UCSD-AML1 (cell line): ENCODE data around the gene PRIMA1.

Experiments used
- DNase-seq: peaks from one replicate; lab custom pipeline; 2025; ENCODE audit not compliant: unreplicated experiment; lab: John Stamatoyannopoulos, UW

The PRIMA1 gene

DNA sequence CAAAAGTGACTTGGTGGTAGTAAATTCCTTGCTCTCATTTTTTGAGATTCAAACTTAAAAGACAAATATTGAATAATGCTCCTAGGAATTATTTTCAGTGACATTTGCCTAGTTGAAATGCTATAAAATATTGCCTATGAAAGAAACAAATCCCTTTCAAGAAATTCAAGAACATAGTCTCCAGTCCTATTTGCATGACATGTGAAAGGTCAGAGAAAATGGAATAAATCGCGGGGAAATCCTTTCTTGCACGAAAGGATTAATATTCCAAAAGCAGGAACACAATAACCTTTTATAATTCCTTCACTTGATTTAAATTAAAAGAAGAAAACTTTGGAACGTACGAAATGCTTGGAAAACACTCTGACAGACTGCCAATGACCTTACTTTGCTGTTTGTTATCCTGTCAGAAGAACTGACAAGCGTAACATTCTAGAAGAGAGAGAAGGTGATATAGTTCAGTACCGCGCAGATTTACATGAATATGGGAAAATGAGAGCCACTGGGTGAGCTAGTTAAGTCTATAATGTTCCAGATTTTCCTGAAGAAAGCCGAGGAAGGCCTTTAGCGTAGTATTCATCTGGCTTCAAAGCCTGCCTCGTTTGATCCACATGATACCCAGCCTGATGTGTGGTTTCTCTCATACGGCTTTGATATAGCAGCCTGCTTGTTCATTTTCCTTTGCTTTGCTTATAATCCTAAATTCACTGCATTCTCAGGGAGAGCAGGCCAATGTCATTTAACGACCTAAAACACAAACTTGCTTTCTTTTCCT is 103.0 kb downstream of the PRIMA1 start:
- no peak for DNase-seq

DNA sequence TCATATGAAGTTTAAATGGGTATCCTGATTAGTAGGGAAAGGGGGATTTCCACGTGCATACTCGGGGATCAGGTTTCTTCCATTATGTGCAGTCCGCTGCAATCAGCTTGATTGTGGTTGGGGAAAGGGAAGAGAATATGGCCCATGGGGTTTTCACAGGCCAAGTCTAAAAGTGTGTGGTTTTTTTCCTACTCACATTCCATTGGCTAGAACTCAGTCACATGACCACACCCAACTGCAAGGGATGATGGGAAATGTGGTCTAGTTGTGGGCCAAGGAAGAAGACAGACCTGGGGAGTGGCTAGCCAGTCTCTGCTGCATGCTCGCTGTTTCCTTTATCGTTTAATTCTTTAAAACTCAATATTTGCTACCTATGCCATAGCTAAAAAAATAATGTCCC is 105.1 kb downstream of the PRIMA1 start:
- DNase-seq: no peak

DNA sequence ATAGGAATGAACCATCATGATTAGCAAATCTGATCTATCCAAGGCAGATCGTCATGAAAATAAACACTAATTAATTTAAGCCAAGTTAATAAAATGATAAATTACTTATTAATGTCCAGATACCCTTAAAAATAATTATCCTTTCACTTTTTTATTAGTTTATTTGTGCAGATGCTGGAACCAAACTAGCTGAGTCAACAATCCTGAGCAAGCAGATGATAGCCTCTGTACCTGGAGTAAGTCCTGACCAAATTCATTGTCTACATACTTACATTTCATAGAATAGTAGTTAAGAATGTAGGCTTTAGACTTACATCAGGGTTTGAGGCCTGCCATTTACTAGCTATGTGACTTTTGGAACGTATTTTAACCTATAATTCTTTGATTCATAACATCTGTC is 105.8 kb downstream of the PRIMA1 start:
- DNase-seq: no peak

DNA sequence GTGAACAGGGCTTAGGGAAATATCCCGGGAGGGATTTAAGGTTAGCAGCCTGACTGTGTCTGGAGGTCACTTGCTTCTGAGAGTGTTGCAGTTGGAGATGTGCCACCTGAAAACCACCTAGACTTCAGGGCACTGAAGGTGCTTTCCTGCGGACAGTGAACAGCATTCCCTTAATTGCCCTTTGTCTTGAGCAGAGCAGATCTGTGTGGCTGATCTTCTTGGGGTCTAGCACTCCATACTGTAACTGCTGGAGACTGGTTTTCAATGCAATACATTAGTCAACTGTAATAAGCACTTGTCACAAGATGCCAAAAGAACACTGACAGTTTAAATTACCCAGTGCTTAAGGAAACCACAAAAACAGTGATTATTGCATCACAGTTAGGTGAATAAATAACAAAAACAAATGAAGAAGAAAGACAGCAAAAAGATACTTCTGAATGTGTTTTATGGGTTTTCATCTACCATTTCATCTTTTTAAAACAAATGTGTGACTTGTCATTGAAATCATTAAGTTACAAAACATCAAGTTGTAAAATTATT is 111.8 kb downstream of the PRIMA1 start:
- DNase-seq: no peak

DNA sequence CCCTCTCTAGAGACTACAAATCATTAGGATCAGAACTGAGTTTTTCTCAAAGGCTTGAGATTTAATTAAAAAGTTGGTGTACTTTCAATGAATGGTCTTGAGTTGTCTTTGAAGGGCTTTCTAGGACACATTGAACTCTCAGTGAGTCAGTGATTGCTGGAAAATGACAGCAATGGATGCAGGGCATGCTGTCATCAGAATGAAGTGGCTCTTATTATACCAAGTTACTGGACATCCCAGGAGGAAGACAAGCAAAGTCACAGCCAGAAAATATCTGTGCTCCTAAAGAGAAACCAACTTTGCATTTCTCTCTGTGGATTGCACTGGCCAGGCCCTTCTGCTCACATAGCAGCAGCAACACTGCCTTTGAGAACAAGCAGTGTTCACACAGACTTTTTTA is 112.6 kb downstream of the PRIMA1 start:
- DNase-seq: no peak

DNA sequence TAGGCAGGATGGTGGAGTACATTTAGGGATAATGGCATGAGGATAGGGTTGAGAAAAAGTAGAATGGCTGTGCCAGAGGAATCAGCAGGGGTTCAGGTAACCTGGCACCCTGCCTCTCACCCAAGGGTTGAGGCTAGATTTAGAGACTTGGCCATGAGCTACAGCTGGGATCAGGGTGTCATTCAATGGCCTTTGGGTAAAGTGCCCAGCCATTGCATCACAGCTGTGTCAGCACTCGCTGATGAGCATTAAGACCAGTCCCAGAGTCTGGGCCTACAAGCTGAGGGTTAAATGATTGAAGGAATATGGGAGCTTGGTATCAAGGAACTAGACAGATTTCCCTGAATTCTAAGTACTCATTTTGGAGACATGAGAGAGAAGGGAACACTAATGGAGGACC is 113.9 kb downstream of the PRIMA1 start:
- DNase-seq: no peak

DNA sequence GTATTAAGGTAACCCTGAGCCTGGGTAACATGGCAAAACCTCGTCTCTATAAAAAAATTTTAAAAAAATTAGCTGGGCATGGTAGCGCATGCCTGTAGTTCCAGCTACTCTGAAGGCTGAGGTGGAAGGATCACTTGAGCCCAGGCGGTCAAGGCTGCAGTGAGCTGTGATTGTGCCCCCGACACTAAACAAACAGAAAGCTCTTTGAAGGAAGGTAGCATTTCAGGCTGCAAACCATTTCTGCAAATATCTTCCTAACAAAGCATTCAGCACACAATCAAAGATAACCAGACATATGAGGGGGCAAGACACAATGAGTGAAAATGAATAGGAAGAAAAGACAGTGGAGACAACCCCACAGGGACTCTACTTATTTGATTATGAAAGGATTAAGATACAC is 118.7 kb downstream of the PRIMA1 start:
- no peak for DNase-seq
